CD1c-positive myeloid dendritic cell (primary cell): ENCODE measurements around the gene IP6K1.
"Not testable (repeated sequence)": the region's sequence is repeated elsewhere in the genome, so short reads cannot be mapped to it uniquely, and the experiment has no call there.

ENCODE experiments used
- DNase-seq: peaks from one replicate; pipeline ENCODE4 v3.0.0-alpha.2; 2016; ENCODE audit errors: extremely low spot score

The IP6K1 gene

GRCh38 chr3:49712166-49712565 is 74.2 kb downstream of the IP6K1 start:
- DNase-seq, result no peak

GRCh38 chr3:49711489-49711888 is 74.9 kb downstream of the IP6K1 start:
- DNase-seq, result no peak

DNA sequence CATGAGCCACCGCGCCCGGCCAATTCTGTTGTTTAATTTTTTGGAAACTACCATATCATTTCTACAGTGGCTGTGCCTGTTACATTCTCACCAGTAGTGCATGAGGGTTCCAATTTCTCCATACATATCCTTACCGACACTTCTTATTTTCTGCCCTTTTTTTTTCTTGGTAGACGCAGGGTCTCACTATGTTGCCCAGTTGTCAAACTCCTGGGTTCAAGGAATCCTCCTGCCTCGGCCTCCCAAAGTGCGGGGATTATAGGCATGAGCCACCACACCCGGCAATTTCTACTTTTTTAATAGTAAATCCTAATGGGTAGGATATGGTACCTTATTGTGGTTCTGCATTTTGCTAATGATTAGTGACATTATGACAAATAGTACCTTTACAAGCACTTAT is 76.5 kb downstream of the IP6K1 start:
- DNase-seq, result no peak

GRCh38 chr3:49707113-49707480 is 79.2 kb downstream of the IP6K1 start:
- no peak for DNase-seq

GRCh38 chr3:49706456-49707112 is 79.8 kb downstream of the IP6K1 start:
- no peak for DNase-seq

- no peak for DNase-seq
Measured at GRCh38 chr3:49705390-49705960, 80.9 kb downstream of the IP6K1 start.

- DNase-seq, result no peak
Measured at GRCh38 chr3:49704629-49705028, 81.7 kb downstream of the IP6K1 start.

DNA sequence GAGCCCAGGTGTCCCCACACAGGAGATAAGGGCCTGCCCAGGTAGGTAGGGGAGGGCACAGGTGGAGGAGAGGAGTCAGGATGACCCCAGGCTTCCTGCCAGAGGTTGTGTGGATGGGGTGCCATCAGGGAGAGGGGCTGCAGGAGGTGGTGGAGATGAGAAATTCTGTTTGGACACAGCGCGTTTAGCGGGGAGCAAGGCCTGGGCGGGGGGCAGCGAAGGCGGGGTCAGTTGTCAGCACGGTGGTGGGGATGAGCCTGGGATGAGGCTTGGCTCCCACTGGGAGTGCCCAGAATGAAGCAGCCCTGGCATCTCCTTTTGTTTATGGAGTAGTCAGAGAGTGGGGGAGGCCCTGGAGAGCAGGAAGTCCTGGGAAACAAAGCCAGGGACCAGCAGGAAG is 82.4 kb downstream of the IP6K1 start:
- DNase-seq, result no peak

- peak; percentile 81 for DNase-seq
Measured at GRCh38 chr3:49703443-49703927, 82.9 kb downstream of the IP6K1 start.

- DNase-seq, result no peak
Measured at GRCh38 chr3:49702672-49703071, 83.7 kb downstream of the IP6K1 start.

DNA sequence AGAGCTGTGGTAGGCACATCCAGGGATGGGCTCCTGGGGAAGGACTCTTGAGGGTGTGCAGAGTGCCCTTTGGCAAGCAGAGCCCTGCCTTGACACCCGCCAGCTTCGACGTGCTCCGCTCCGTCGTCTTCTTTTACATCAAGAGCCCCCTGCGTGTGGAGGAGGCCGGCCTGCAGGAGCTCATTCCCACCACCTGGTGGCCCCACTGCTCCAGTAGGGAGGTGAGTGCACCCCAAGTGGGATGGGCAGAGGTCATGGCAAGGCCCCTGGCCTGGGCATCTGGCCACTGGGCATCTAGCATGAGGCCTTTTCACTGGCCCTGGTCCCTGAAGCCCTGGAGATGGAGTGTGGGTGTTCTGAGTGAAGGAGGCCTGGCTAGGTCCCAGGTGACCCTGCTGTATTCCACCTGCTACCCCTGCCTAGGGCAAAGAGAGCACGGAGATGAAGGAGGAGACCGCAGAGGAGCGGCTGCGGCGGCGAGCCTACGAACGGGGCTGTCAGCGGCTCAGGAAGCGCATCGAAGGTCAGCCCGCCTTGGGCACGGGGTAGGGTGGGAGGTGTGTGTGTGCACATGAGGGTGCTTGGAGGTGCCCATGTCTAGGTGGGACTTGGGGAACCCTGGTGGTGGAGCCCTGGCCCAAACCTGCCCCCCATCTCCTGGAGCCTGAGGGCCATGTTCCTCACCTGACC is 84.8 kb downstream of the IP6K1 start:
- DNase-seq, result no peak

- DNase-seq, result no peak
Measured at GRCh38 chr3:49700453-49701128, 85.8 kb downstream of the IP6K1 start.

- no peak for DNase-seq
Measured at GRCh38 chr3:49700014-49700413, 86.3 kb downstream of the IP6K1 start.

DNA sequence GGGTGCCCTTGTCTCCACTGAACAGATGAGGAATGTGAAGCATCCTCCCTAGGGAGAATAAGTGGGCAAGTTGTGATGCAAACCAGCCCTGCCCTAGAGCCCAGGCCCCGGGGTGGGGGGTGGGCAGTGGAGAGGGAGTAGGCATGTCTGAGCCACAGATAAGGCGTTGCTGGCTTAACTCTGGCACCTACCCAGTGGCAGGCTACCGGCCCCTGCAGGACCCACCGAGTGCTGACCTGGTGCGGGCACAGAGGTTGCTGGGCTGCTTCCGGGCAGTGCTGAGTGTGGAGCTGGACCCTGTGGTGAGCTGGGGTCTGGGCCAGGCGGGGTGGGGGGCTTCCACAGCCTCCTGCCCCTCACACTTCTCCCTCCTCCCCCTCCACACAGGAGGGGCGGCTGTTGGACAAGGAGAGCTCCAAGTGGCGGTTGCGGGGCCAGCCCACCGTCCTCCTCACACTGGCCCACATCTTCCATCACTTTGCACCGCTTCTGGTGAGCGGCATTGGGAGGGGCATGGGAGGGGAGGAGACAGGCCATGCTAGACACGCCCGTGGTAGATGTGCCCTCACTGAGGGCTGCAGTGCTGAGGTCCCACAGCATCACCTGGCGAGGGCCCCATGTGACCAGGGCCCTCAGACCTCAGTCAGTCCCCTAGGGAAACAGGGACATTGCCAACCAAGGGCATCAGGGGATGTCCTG is 86.9 kb downstream of the IP6K1 start:
- no peak for DNase-seq

DNA sequence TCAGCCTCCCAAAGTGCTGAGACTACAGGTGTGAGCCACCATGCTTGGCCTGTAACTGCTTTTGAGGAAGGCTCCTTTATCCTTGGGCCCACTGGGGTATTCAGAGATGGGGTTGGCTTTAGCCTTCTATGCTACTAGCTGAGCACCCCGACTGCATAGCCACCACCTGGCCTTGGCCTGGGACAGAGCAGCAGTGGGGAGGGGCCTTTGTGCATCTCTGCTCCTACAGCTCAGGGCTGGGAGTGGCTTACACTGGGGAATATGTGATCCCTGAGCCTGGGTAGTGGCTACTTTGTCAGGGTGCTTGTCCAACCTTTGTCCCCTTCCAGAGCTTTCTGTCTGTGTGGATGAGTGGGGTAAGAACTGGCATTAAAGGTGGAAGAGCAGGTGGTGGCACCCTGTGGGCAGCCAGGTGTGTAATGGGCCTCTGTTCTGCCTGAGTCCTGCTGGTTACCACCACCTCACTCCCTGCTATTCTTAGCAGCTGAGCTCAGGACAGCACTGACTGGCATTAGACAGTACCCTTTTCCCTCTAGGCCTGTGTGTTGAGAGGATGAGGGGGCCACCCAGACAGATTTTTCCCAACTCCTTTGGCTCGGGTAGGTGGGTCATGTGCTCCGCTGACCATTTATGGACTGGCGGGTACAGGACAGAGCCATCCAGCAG is 90.9 kb downstream of the IP6K1 start:
- not testable (repeated sequence) for DNase-seq

DNA sequence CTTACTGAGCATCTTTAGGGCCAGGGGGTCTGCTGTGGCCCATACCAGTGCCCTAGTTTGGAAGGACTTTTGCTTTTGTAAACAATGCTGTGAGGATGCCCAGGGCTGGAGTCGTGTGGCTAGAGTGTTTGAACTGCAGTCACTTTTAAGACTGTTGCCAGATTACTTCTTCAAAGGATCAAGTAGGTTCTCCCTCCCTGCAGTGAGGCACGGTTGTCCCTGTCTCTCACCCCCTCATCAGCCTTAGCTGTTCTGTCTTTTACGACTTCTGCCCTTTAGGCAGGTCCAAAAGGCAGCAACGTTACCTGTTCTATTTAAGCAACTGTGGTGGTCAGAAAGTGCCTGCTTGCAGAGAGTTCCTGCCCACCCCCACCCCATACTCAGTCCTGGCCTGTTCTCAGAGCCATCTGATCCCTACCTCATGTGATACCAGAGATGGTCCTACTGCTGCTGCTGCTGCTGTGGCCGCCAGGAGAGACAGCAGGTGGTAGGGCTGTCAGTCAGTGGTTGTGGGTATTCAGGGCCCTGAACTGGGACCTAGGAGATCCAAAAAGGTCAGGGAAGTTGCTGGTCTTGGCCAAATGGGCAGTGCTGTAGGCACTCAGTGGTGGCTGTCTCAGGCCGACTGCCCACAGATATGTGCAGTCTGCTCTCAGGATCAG is 91.8 kb downstream of the IP6K1 start:
- DNase-seq, result not testable (repeated sequence)

GRCh38 chr3:49691481-49691880 is 94.9 kb downstream of the IP6K1 start:
- not testable (repeated sequence) for DNase-seq

DNA sequence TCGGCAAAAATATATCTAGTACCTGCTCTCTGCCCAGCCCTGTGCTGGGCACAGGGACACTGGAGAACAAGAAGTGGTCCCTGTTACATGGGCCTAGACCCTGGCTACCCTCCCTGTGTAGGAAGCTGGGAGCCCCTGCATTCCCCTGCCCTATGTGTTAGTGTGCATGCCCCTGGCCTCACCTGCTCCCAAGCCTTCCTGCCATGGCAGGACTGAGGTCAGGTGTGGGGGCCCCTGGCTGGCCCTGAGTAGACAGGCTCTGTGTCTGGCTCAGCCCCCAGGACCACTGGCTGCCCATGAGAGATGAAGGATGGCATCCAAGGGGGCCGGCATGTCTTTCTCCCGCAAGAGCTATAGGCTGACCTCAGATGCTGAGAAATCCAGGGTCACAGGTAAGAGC is 95.5 kb downstream of the IP6K1 start:
- DNase-seq, result not testable (repeated sequence)

GRCh38 chr3:49689908-49690624 is 96.3 kb downstream of the IP6K1 start:
- DNase-seq, result not testable (repeated sequence)
